HG02943 (cell line): ENCODE measurements around the gene ULK3.

Source experiments
- ATAC-seq: cut with Tn5 transposase; IDR thresholded peaks from one replicate; pipeline ENCODE4 v1.9.1; 2021; ENCODE audit warnings: mild to moderate bottlenecking, low read depth, moderate library complexity; ENCODE audit not compliant: unreplicated experiment

The ULK3 gene

DNA sequence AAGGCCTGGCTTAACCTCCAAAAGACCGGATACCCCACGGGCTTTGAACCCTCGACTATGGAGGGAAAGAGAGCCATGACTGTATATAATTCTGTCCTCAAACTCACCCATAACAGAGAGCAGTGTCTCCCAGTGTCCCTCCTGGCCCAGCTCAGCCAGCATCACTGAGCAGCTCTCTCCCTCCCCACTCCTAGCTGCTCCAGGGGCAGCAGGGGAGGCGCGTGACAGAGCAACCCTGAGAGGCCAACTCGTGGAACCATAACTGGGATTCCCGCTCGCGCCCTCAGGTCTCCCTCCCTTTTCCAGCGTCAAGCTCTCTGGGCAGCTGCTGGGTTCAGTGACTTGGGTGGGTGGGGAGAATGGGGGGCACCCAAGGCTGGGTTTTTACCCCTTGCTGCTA lies 17.1 kb downstream of the ULK3 start:
- ATAC-seq, result no peak

DNA sequence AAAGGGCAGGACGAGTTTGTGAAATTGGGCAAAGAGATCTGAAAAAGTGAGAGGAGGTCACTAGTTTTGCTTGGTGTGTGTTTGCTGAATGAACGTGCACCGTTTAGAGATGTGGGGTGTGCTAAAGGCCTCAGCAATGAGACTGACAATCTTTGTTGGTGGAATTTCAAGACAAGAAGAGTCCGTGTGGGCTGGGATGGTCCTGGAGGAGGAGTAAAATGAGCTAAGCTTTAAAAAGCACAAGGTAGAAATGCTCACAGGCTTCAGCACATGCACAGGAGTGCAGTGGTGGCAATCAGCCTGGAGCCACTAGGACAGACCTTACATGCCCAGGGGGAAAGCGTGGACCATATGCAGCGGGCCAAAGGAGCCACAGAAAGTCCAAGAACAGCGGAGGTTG lies 18.0 kb downstream of the ULK3 start:
- no peak for ATAC-seq

- ATAC-seq, result no peak
These were observed 19.6 kb downstream of the ULK3 start for GRCh38 chr15:74823324-74823723.

- no peak for ATAC-seq
These were observed 20.7 kb downstream of the ULK3 start for GRCh38 chr15:74822233-74822632.

DNA sequence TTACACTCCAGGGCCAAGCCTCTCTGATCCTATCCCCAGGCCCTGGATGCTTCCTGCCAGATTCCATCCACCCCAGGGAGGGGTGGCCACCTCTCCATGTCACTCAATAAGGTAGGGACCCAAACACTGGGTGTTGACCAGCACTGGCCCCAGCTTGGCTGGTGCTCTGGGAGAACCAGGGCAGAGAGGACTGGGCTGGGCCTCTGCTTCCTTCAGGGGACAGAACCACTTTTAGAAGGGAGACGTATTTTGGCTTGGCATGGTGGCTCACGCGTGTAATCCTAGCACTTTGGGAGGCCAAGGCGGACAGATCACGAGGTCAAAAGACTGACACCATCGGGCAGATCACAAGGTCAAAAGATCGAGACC lies 21.2 kb downstream of the ULK3 start:
- ATAC-seq, result no peak

DNA sequence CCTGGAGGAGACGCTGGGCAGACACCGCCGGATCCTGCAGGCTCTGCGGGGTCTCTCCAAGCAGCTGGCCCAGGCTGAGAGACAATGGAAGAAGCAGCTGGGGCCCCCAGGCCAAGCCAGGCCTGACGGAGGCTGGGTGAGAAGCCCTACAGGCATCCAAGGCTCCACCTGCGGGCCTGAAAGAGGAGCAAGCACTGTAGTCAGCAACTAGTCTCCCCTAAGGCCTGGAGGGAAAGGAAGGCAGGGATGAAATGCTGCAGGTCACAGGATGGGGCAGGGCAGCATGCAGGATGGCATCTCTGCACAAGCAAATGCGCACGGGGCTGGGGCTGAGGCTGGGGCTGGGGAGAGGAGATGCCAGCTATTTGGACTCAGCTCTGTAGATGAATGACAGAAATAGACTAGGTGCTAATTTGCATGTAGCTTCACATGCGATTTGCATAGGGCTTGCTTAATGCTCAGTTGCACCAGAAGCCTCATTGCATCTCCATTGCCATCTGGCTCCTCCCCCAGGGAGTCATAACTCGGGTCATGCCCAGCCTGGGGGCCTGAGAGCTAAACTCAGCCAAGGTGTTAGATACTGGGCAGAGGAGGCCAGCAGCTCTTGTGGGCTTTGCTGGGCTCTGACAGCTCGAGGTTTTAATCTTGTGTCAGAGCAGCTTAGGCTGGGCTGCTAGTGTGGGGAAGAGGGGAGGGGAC lies 21.7 kb downstream of the ULK3 start:
- peak; percentile 74 for ATAC-seq

GRCh38 chr15:74820056-74820455 lies 22.9 kb downstream of the ULK3 start:
- ATAC-seq, result no peak

GRCh38 chr15:74817370-74817737 lies 25.6 kb downstream of the ULK3 start:
- ATAC-seq, result no peak

GRCh38 chr15:74816624-74817369 lies 26.2 kb downstream of the ULK3 start:
- no peak for ATAC-seq

DNA sequence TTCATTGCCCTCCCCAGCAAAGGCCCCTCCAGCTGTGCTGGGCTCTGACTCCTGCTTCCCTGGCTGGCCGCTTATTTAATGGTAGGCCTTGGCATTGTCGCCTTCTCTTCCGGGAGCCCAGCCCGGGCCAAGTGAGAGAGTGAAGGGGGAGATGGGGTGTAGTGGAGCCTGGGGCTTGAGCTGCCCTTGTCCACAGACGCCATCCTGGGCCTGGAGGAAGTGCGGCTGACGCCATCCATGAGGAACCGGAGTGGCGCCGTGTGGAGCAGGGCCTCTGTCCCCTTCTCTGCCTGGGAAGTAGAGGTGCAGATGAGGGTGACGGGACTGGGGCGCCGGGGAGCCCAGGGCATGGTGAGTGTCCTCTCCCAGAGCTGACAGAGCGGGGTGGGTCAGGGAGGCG lies 27.0 kb downstream of the ULK3 start:
- no peak for ATAC-seq

GRCh38 chr15:74815121-74815934 lies 27.6 kb downstream of the ULK3 start:
- no peak for ATAC-seq

- ATAC-seq, result no peak
These were observed 30.4 kb downstream of the ULK3 start, which contains the start of gene LMAN1L for GRCh38 chr15:74812533-74812932. Gene LMAN1L, plus strand, starts transcription at chr15:74812835. Its CDS starts 20 bp downstream, at chr15:74812855.

GRCh38 chr15:74809956-74810355 lies 33.0 kb downstream of the ULK3 start:
- ATAC-seq, result no peak

- no peak for ATAC-seq
These were observed 33.7 kb downstream of the ULK3 start for GRCh38 chr15:74809242-74809641.

DNA sequence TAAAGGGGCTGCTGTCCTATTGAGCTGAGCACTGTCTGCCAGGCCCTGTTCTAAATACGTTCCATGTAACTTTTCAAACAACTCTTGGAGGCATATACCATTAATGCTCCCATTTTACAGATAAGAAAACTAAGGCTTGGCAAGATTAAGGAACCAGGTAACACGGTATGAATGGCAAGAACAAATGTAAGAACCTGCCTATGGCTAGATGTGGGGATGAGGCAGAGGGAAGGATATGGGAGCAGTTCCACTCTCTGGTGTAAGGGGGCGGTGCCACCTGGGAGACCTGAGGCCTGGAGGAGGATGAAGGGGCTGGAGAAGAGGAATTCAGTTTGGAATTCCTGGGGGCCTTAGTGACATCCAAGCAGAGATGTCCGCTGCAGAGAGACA lies 34.1 kb downstream of the ULK3 start:
- ATAC-seq, result no peak

GRCh38 chr15:74808078-74808839 lies 34.7 kb downstream of the ULK3 start:
- ATAC-seq, result no peak

GRCh38 chr15:74807282-74807681 lies 35.7 kb downstream of the ULK3 start:
- ATAC-seq, result no peak

- ATAC-seq, result no peak
These were observed 38.0 kb downstream of the ULK3 start for GRCh38 chr15:74804935-74805334.

DNA sequence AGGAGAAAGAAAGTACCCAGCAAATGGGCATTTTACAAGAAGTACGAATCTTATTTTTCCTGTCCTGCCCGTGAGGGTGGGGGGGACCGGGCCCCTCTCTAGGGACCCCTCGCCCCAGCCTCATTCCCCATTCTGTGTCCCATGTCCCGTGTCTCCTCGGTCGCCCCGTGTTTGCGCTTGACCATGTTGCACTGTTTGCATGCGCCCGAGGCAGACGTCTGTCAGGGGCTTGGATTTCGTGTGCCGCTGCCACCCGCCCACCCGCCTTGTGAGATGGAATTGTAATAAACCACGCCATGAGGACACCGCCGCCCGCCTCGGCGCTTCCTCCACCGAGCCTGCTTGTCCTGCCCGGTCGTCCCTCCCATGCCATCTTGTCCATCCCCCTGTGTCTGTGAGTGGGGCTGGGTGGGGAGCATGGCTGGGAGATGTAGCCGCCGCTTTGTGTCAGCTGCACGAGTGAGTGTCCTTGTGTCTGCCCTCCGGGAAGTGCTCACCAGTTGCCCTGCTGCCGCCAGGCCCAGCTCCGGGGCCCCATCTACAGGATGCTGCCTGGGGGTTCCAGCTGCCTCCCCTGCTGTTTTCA lies 40.0 kb downstream of the ULK3 start:
- no peak for ATAC-seq

GRCh38 chr15:74802290-74802689 lies 40.7 kb downstream of the ULK3 start:
- ATAC-seq, result no peak
